Neural progenitor cell (in vitro differentiated cells): ENCODE measurements around the gene P2RX7.

Experiments
- CTCF ChIP-seq: fragments of 200-600 bp; sonication (generic); IDR thresholded peaks from 2 replicates; pipeline ENCODE4 v1.5.1; 2017; ENCODE audit warnings: antibody characterized with exemption, mild to moderate bottlenecking
- EZH2 ChIP-seq: fragments of 200-600 bp; sonication (generic); IDR thresholded peaks from 2 replicates; pipeline ENCODE4 v1.6.1; 2017; ENCODE audit warnings: antibody characterized with exemption, mild to moderate bottlenecking, moderate library complexity

GRCh38 chr12:121138284-121138683, 5.6 kb downstream of the P2RX7 start:
- TF ChIP-seq CTCF (no peak), EZH2 (no peak)
